GM18526 (cell line): Measurements from ENCODE around the gene CORO1C.

ENCODE experiments used
- POLR2A ChIP-seq: IDR thresholded peaks from 3 replicates; pipeline ENCODE4 v1.6.1; 2011; ENCODE audit not compliant: insufficient read length; ENCODE audit errors: extremely low read depth

CORO1C gene

DNA sequence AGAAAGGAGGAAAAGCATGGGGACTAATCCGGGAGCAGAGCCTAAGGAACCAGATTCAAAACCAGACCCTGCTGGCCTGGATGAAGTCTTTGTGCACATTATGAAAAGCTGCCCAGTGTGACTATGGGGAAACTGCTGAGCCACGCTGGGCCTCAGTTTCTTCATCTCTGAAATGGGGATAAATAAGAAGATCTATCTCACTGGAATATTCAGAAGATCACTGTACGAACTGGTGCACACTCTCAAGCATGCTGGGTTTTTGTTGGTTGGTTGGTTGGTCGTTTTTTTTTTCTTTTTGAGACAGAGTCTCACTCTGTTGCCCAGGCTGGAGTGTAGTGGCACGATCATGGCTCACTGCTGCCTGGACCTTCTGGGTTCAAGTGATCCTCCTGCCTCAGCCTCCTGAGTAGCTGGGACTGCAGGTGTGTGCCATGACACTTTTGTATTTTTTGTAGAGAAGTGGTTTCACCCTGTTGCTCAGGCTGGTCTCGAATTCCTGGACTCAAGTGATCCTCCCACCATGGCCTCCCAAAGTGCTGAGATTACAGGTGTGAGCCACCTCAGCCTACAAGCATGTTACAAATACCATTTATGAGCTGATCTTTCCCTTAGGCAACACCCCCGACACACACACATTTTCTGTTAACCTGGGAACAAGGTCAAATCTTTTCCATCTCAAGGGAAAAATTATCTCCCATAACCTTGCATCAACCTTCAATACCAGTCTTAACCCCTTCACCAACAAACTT, 33.4 kb upstream of the CORO1C start:
- no peak for TF ChIP-seq POLR2A

DNA sequence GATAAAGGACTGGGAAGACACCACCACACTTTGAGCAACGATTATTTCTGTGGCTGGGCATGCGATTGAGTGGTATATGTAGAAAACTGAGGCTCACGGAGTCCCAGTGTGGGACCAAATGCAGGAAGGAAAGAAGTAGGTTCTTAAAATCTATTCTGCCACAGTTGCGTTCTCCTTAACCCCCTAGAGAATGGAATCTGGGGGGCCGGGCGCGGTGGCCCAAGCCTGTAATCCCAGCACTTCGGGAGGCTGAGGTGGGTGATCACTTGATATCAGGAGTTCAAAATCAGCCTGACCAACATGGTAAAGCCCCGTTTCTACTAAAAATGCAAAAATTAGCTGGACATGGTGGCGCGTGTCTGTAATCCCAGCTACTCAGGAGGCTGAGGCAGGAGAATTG, 29.9 kb upstream of the CORO1C start:
- TF ChIP-seq POLR2A, result no peak

DNA sequence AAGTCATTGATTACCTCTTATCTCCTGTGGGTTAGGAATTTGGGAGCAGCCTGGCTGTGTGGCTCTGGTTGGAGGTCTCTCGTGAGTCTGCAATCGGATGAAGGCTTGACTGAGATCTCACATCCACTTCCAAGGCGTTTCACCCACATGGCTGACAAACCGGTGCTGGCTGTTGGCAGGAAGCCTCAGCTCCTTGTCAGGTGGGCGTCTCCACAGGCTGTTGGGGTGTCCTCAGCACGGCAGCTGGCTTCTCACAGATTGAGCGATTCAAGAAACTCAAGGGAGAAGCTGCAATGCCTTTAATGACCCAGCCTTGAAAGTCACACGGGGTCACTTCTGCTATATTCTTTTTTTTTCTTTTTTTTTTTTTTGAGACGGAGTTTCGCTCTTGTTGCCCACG, 28.6 kb upstream of the CORO1C start:
- no peak for TF ChIP-seq POLR2A

DNA sequence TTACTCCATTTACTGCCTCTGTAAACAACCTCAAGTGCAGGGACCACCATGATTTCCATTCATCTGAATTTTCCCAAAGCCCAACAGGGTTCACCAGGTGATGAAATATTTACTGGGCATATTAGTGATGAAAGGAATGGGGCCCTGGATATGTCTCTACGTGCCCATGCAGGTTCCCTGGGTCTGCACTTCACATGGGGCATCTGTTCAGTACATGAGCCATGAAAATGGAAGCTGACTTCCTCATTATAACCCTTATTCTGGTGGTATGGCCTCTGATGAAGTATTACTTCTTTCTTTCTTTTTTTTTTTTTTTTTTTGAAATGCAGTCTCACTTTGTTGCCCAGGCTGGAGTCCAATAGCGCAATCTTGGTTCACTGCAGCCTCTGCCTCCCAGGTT, 26.5 kb upstream of the CORO1C start:
- no peak for TF ChIP-seq POLR2A

DNA sequence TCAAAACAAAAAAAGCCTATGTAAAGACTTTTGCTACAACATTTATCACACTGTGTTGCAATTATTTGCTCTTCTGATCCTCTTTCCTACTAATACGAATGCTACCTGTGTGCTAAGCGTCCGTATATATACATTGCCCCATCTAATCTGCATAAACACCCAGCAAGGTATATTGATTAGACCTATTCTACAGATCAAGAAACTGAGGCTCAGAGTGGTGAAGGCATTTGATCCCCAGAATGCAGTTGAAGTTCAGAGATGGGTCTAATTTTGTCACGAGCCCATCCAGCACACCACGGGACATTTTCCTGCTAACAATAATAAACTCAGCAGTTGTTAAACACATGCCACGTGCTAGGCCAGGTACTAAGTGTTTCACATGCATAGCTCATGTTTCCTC, 25.1 kb upstream of the CORO1C start:
- no peak for TF ChIP-seq POLR2A

DNA sequence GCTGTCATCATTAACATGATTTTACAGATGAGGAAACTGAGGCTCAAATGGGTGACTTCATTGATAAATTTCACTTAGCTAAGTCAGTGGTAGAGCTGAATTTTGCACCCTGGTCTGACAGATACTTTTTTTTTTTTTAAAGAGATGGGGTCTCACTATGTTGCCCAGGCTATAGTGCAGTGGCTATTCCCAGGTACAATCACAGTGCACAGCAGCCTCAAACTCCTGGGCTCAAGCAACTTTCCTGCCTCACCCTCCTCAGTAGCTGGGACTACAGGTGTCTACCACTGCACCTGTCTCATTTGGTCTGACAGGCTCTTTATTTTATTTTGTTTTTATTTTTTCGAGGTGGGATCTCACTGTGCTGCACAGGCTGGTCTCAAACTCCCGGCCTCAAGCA, 24.2 kb upstream of the CORO1C start:
- TF ChIP-seq POLR2A, result no peak

DNA sequence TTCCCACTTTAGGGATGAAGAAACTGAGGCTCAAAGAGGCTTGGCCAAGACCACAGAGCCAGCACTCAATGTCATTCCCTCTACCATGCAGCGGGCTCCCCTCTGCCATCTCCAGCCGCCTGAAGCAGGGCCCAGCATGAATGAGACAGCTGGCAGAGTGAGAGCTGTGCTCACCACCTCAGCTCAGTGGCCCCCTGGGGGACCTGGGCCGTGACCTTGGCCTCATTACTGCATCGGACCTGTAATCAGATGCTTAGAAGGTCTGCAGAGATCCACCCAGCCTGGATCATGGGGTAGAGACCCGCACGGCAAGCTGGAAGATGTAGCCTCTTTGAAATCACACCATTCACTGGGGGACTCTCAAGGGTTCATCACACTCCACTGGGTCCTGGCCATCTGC, 22.7 kb upstream of the CORO1C start:
- TF ChIP-seq POLR2A, result no peak

DNA sequence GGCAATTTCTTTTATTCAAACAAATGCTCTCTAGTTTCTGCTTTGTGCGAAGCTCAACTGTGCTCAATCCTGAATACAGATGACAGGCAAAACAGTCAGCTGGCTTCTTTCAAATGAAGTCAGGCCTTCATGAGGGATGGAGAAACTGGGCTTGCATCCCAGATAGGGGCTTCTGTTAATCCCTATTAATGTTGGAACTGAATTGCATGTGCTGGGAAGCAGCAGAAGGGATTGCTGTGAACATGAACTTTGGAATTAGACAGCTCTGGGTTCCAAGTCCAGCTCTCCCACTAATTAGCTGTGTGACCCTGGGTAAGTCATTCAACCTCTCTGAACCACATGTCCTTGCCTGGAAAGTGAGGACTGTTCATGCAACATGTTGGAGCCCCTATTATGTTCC, 21.1 kb upstream of the CORO1C start:
- no peak for TF ChIP-seq POLR2A

DNA sequence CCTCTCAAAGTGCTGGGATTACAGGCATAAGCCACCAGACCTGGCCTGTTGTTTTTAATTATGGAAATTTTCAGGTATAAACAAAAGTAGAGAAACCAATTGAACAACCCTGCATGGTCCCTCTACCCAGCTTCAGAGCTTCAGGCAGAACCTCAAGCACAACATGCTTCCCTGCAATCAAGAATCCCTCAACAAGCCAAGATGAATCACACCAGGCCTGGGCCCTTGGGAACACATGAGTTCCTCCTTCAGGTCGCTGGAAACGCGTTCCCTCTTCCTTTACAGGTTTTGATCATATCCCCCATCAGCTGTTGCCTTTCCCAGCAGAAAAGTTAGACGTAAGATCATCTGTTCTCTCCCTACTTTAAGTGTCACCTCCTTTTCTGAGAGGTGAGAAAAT, 20.5 kb upstream of the CORO1C start:
- TF ChIP-seq POLR2A, result no peak

DNA sequence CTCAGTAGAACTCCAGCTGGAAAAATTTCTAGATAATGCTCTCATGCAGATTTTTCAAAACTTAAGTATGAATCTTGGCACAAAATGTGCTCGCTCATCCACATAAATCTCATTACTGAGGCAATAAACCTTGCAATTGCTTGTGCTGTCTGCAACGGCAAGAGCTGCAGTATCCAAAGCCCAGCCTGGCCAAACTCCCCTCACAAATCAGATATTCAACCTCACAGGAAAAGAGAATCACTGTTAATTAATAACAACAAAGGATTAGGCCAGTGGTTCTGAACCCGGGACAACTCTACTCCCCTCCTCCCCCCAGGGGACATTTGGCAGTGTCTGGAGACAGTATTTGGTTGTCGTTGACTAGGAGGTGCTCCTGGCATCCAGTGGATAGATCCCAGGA, 19.2 kb upstream of the CORO1C start:
- TF ChIP-seq POLR2A, result no peak

DNA sequence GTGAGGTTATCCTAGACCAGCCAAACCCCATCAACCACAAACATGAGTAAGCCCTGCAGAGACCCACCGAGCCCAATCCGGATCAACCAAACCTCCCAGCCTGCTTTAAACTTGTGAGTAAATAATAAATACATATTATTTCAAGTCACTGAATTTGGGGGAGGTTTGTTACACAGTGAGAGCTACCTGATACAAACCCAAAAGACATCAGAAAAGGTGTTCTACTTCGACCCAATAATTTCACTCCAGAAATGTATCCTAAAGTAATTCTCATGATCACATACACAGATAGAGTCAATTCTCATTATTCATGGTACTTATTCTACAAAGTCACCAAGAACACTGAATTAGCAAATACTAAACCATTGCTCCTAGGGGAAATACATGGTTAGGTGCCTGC, 16.2 kb upstream of the CORO1C start:
- TF ChIP-seq POLR2A, result no peak

DNA sequence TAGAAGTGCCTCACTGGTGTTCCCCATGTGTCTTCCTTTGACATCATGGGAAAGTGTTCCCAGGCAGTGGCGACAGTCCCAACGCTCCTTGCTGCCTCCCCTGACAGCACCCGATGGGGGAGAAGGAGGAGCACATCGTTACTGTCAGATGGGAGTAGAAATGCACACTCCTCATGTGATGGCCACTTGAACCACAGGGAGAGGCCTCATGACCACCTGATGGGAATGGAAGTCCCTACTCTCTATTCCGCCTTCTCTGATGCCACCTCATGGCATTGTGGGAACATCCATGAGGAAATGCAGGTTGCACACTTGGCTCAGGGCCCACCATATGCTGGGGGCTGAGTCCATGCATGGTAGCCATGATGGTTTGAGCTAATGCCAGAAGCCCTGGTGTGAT, 14.3 kb upstream of the CORO1C start:
- TF ChIP-seq POLR2A, result no peak

DNA sequence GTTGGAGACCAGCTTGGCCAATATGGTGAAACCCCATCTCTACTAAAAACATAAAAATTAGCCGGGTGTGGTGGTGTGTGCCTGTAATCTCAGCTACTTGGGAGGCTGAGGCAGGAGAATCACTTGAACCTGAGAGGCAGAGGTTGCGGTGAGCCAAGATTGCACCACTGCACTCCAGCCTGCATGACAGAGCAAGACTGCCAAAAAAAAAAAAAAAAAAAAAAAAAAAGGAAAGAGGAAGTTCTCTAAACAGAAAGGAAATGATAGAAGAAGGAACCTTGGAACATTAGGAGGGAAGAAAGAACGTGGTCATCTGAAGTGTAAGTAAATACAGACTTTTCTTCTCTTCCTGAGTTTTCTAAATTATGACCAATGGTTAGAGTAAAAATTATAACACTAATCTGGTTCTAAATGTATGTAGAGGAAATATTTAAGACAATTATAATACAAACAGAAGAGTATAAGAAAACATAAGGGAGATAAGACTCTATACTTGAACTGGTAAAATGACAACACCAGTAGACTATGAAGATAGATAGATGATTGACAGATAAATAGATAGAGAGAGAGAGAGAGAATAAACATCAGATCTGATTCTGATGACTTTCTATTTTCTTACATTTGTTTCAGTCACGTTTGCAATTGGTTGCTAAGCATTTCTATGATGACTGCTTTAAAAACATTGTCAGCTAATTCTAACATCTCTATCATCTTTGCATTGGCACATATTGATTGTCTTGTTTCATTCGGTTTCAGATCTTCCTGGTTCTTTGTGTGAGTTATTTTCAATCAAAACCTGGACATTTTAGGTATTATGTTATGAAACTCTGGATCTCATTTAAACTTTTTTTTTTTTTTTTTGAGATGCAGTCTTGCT, 12.9 kb upstream of the CORO1C start:
- no peak for TF ChIP-seq POLR2A

DNA sequence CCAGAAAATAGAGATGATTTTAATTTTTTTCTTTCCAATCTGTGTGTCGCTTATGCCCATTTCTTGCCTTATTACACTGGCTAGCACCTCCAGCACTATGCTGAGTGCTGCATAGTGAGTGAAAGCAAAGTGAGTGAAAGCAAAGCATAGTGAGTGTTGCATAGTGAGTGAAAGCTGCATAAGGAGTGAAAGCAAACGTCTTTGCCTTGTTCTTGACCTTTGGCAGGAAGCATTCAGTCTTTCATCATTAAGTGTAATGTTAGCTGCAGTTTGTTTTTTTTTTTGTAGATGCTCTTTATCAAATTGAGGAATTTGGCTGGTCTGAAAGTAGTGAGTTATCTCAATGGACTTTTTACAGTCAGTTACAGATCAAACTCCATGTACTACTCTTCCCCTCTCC, 6.9 kb upstream of the CORO1C start:
- TF ChIP-seq POLR2A, result no peak

DNA sequence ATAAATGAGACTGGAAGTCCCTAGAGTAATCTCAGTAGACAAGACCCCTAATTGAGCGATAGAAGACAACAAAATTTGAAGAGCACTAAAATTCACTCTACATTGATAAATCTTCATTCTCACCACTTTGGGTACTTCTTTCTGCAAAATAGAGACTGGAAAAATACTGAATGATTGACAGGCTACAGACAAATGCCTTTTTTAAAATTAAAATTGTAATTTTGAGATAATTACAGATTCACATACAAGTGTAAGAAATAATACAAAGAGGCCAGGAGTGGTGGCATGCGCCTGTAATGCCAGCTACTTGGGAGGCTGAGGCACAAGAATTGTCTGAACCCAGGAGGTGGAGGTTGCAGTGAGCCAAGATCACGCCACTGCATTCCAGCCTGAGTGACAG, 4.5 kb upstream of the CORO1C start:
- no peak for TF ChIP-seq POLR2A

DNA sequence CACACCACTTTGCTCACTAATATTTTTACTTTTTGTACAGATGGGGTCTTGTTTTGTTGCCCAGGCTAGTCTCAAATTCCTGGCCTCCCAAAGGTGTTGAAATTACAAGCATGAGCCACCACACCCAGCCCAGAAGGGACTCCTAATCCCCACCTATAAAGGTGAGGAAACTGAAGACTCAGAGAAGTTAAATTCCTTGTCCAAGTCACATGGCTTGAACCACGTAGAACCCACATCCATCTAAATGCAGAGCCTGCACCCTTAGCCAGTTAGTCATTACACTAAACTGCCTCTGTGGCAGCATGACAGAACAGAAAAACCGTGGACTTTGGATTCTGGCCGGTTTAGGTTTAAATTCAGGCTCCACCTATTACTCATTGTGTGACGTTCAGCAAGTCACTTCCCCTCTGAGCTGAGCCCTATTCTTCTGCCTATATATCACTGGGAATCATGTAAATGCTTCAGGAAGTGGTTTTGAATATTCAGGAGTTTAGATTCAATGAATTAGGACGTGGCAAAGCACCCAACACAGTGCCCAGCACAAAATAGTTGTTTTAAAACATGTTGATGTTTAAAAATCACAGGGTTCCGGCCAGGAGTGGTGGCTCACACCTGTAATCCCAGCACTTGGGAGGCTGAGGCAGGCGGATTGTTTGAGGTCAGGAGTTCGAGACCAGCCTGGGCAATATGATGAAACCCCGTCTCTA, 3.0 kb upstream of the CORO1C start:
- no peak for TF ChIP-seq POLR2A
